NCI-H187 treated with DMSO at 0.1 percent for 48 hours (cell line): Measurements from ENCODE around the gene ZNF564.
A peak's percentile ranks its signal among the peaks of the same experiment; 100 is the strongest.
"Not testable (repeated sequence)": the region's sequence is repeated elsewhere in the genome, so short reads cannot be mapped to it uniquely, and the experiment has no call there.

Experiments used
- DNase-seq: peaks from one replicate; lab custom pipeline; 2025; lab: John Stamatoyannopoulos, UW

Gene ZNF564

GRCh38 chr19:12551060-12551832, at the start of gene ZNF564:
Gene ZNF564 (minus strand): TSS chr19:12551482. CDS start chr19:12551332, 150 bp downstream.
- DNase-seq, result peak; percentile 87

DNA sequence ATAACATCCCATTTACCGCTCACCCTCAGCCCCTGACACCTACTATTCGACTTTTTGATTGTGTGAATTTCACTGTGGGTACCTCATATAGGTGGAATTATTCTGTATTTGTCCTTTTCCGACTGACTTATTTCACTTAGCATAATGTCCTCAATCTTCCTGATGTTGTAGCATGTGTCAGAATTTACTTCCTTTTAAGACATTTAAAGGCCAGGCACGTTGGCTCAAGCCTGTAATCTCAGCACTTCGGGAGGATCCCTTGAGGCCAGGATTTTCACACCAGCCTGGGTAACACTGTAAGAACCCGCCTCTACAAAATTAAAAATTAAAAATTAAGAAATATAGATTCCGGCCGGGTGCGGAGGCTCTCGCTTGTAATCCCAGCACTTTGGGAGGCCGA, 46.3 kb upstream of the ZNF564 start:
- no peak for DNase-seq

DNA sequence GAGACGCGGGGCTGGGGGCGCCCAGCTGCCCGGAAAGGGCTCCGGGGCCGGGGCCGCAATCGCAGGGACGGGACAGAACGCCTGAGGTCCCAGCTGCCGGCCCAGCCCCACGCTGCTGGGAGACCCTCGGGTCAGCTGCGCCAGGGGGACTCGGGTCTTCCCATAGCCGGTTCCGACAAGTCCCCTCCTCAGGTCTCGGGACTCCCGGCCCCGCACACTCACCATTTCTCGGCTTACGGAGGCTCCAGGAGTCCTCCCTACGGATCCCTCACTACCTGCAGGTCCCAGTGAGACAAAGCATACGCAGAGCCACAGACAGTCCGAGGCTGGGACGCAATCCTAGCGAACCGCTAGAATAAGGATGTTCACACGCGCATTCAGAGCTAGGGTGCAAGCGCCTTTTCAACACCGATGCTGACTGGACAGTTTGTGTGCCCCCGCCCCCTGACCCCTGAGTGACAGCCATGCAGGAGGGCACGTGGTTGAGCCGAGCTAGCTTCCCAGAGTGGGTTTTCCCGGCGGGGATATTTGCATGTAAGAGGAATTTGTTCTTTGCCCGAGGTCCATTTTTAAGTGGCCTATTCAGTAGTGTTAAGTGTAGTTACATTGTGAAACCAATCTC, 45.8 kb upstream of the ZNF564 start:
- DNase-seq, result no peak

GRCh38 chr19:12596485-12596884, 45.2 kb upstream of the ZNF564 start:
- DNase-seq, result no peak

GRCh38 chr19:12581100-12581499, 29.8 kb upstream of the ZNF564 start:
- no peak for DNase-seq

- no peak for DNase-seq
Observed at GRCh38 chr19:12580180-12580694, 29.0 kb upstream of the ZNF564 start.

GRCh38 chr19:12578641-12579040, 27.4 kb upstream of the ZNF564 start:
- no peak for DNase-seq

- DNase-seq, result peak; percentile 24
Observed at GRCh38 chr19:12574036-12574435, 22.8 kb upstream of the ZNF564 start.

DNA sequence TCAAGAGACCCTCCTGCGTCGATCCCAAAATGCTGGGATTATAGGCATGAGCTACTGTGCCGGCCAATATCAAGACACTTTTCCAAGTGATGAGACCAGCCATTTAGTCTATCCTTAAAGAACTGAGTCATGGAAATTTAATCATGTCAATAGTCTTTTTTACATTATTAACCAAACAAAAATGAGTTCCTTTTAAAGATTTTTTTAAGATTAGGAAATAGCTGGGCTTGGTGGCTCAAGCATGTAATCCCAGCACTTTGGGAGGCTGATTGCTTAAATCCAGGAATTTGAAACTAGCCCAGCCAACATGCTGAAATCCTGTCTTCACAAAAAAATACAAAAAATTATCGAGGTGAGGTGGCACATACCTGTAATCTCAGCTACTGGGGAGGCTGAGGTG, 16.7 kb upstream of the ZNF564 start:
- no peak for DNase-seq

- not testable (repeated sequence) for DNase-seq
Observed at GRCh38 chr19:12566380-12566779, 15.1 kb upstream of the ZNF564 start.

DNA sequence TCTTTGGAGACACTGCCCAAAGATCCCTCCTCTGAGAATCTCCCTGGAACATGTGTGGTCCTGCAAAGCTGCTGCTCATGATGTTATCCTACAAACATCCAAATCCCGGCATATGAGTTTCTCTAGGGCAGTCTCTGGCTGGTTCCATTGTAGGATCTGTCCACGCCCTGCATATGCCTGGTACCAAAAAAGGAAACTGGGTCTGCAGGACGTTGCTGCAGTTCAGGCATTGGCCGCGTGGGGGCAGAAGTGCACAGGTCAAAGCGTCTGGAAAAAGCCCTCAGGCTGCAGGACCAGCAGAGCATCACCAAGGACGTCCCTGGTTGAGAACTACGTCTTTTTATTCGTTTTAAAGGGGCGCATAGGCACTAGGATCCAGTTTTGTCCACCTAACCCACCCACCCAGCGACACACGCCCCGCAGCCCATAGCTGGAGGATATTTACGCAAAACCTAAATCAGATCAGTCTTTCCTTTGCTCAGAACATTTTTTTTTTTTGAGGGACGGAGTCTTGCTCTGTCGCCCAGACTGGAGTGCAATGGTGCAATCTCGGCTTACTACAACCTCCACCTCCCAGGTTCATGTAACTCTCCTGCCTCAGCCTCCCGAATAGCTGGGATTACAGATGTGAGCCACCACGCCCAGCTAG, 12.9 kb upstream of the ZNF564 start:
- peak; percentile 2 for DNase-seq

- no peak for DNase-seq
Observed at GRCh38 chr19:12555456-12555930, 4.2 kb upstream of the ZNF564 start.

DNA sequence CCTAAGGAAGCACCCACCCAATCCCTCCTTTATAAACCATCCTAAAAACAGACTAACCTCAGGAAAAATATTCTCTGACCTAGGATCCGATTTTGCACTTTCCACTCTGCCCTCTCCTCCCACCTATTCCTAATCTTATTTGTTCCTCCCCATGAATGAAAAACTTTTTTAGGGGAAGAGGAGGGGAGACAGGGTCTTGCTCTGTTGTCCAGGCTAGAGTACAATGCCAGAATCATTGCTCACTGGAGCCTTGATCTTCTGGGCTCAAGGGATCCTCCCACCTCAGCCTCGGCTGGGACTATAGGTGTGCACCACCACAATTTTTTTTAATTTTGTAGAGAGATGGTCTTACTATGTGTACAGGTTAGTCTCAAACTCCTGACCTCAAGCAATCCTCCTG, 4.4 kb downstream of the ZNF564 start:
- no peak for DNase-seq

- DNase-seq, result no peak
Observed at GRCh38 chr19:12546068-12546467, 5.2 kb downstream of the ZNF564 start.

DNA sequence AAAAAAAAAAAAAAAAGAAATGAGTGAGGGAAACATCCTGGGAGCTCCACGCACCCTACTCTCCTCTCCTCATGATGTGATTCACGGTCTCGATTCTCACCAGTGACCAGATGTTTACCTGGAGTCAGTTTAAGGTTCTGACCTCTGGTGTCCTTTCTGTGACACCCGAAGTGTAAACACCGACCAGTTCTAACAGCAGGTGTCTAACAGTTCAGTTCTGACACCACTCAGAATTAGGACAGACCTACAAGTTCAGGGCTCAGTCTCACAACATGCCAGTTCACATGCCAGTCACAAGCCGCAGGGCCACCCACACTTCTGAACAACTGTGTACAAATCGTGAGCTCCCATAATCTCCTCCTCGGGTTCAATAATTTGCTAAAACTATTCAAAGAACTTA, 6.0 kb downstream of the ZNF564 start:
- DNase-seq, result no peak

DNA sequence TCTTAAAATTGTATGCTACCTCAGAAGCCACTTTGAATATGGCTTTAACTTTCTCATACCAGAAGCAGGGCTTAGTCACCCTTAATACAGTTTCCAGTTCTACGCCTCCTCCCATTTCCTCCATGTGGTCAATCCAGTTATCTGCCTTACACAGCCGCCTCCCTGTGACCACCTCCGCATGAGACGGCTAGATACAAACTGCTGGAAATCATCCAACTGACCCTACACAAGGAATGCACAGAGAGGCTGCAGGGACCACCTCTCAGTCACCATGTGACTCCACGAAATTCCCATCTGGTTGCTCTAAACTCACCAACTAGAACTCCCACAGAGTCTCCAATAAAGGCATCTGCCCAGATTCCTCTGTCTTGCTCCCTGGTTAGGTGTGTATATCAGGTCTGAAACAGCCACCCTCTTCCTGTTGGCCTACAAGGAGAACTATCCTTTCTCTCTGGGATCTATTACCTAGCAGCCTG, 6.8 kb downstream of the ZNF564 start:
- no peak for DNase-seq

DNA sequence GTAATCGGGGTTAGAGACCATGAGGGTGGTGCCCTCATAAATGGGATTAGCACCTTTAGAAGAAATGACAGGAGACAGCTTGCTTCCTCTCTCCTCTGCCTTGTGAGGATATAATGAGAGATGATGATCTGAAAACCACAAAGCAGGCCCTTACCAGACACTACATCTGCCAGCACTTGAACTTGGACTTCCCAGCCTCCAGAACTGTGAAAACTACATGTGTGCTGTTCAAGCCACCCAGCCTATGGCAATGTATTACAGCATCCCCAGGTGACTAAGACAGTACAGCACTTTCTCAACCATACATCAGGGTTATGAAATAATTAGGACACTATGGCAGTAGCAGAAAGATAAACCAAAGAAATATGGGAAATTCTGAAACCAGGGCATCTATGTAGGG, 7.4 kb downstream of the ZNF564 start:
- no peak for DNase-seq

- DNase-seq, result no peak
Observed at GRCh38 chr19:12527034-12527836, 24.0 kb downstream of the ZNF564 start.

DNA sequence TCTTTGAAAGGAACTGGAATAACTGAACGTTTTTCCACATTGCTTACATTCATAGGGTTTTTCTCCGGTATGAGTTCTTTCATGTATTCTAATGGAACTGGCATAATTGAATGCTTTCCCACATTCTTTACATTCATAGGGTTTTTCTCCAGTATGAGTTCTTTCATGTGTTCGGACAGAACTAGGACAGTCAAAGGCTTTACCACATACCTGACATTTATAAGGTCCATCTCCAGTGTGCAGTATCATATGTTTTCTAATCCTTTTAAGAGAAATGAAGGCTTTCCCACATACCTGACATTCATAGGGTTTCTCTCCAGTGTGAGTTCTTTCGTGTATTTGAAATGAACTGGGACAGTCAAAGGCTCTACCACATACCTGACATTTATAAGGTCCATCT, 24.7 kb downstream of the ZNF564 start:
- no peak for DNase-seq

DNA sequence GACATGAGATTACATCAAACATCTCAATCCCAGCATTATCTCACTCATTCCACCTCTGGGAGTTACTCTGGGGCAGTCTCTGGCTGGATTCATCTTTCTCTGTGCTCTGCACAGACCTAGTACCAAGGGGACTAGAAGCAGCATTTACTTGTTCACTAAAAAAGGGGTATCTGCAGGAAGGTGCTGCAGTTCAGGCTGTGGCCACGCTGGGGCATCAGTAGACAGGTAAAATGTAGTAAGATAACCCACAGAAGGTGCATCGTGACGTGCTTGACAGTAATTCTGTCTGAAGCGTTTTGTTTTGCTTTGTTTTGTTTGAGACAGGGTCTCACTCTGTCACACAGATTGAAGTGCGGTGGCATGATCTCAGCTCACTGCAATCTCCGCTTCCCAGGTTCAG, 29.3 kb downstream of the ZNF564 start:
- DNase-seq, result no peak

GRCh38 chr19:12513531-12514061, 37.7 kb downstream of the ZNF564 start:
- DNase-seq, result no peak

DNA sequence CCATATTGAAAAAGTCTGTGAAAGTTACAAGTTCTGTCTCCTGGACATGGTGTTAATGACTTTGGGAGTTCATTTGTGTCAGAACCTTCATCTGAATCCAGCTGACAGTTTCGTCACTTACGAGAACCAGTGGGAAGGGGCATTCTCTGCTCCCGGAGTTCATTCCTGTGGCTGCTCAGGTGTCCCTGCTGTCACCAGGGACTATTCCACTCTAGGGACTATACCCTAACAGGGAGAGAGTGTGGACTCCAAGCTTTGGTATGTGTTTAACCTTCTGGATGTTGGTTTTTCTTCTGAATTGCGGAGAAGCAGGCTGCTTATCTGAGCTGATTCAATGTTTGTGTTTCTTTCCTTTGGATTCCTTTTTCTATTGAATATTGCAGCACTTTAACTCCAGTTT, 54.2 kb downstream of the ZNF564 start:
- DNase-seq, result no peak
